NCI-H2171 treated with DMSO at 0.1 percent for 48 hours (cell line): ENCODE results near the gene TBC1D13.
"Not testable (repeated sequence)": the region's sequence is repeated elsewhere in the genome, so short reads cannot be mapped to it uniquely, and the experiment has no call there.

Experiments used
- DNase-seq: peaks from one replicate; lab custom pipeline; 2025; lab: John Stamatoyannopoulos, UW

The TBC1D13 gene

GRCh38 chr9:128847803-128848202 lies 60.8 kb downstream of the TBC1D13 start:
- DNase-seq, result no peak

- DNase-seq, result not testable (repeated sequence)
Observed at GRCh38 chr9:128851024-128851423, 64.0 kb downstream of the TBC1D13 start.

- peak; percentile 29 for DNase-seq
Observed at GRCh38 chr9:128851779-128852600, 64.9 kb downstream of the TBC1D13 start.

- not testable (repeated sequence) for DNase-seq
Observed at GRCh38 chr9:128852646-128853045, 65.6 kb downstream of the TBC1D13 start.

GRCh38 chr9:128854454-128854853 lies 67.4 kb downstream of the TBC1D13 start:
- not testable (repeated sequence) for DNase-seq

GRCh38 chr9:128858476-128858875 lies 71.4 kb downstream of the TBC1D13 start:
- not testable (repeated sequence) for DNase-seq
